ENCODE results near the gene ZNF837. TPM values are rescaled to one million over a fixed set of nuclear protein-coding genes. Genes with fewer than 3 reads are reported as not detected.
A peak's percentile ranks its signal among the peaks of the same experiment; 100 is the strongest.

ZNF837 gene
- total and polyA plus RNA-seq, 2 of the 13 experiments (the other 11 are each of a cell fraction or from before 2014, with no cell fraction given) = 0.29 to 1.3 TPM

GRCh38 chr19:58353717-58354477 lies 26.9 kb downstream of the ZNF837 start (continued):
- TF ChIP-seq CHD4 (IDR thresholded peaks at IDR 0.05; ENCODE audit: borderline replicate concordance, low read length) (no peak), ZNF558 (CRISPR knock-in tag; IDR thresholded peaks at IDR 0.05; ENCODE audit: borderline replicate concordance) (0 out of 2 replicates have a peak, but pooled peaks have one; percentile 64), ZNF770 (CRISPR knock-in tag; IDR thresholded peaks at IDR 0.05) (peak; percentile 90), KDM5A (IDR thresholded peaks at IDR 0.05; ENCODE audit: borderline replicate concordance, low read length) (no peak), ZNF607 (CRISPR knock-in tag; IDR thresholded peaks at IDR 0.05; ENCODE audit: borderline replicate concordance) (no peak), ZNF431 (CRISPR knock-in tag; IDR thresholded peaks at IDR 0.05; ENCODE audit: borderline replicate concordance, low read depth) (0 out of 2 replicates have a peak, but pooled peaks have one; percentile 57)

DNA sequence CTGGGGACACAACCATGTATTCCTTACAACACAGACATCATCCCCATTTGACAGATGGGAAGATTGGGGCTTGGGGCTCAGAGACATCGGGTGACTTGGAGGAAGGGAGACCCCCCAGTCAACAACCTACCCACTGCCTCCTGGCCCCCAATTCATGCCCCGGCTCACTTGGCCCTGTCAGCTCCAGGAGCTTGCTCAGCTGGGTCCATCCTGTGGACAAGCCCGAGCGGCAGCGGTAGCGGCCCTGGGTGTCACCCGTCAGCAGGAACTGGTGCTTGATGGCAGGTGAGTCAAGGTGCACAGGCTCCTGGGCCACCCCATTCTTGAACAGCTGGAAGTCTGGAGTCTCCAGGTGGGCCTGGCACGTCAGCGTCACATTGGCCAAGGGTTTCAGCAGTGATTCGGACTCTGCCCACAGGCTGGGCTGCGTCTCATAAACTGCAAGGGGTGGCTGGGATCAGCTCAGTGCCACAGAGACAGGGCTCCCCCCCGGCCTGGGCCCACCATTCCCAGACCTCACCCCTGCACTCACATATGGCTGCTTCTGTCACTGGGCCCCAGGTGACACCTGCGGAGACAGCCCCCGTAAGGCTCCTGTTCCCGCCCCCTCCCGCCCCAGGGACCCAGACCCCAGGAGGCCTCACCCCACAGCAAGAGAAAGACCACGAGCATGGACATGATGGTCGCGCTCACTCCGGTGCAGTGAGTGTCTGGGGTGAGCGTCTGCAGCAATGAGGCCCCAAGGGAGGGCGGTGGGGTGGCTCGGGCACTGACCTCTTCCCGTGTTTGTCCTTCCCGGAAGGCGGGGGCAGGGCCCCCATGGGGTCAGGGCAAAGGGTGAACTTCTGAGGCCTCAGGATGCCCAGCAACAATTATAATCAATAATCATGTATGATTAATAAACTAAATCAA lies 27.8 kb downstream of the ZNF837 start, which contains the start of gene A1BG:
Gene A1BG (minus strand): TSS at position 733 of the 912 bp plus-strand sequence. CDS start 55 bp downstream, at position 678.
- FAIRE-seq (no peak), DNase-seq (ENCODE audit: low spot score) (no peak), ATAC-seq (peak; percentile 76)
- Histone ChIP-seq H2AFZ (ENCODE audit: low read length) (no peak within 1 kb of the TSS), H3K27ac (ENCODE audit: extremely low read length, insufficient read depth, low read length) (peak within 1 kb of the TSS; percentile 55), H3K4me3 (replicated peaks in 1 of 3; ENCODE audit: insufficient read depth in 1 of 3, low read depth in 2 of 3, low read length in 3 of 3) (peak within 1 kb of the TSS; percentile 50 to 71 (median 68); a peak in 5 of 6 replicates), H3K9ac (ENCODE audit: insufficient read depth, low read depth, low read length) (peak within 1 kb of the TSS; percentile 62), H3K4me2 (ENCODE audit: low read depth, low read length) (peak within 1 kb of the TSS; percentile 93), H3K9me3 (ENCODE audit: low read length) (no peaks in the 10 kb centered on the region), H3K36me3 (replicated peaks in 1 of 2; ENCODE audit: control insufficient read depth in 1 of 2, insufficient read depth in 2 of 2, low read length in 2 of 2) (no peaks in the 10 kb centered on the region), H4K20me1 (ENCODE audit: insufficient read depth, low read length) (no peaks in the 10 kb centered on the region), H3K27me3 (ENCODE audit: control insufficient read depth in 1 of 2, insufficient read depth in 2 of 2, low read length in 2 of 2) (no peaks in the 10 kb centered on the region), H3K4me1 (ENCODE audit: insufficient read depth, low read length) (peaks cover 48% of the 10 kb centered on the region), H3K79me2 (ENCODE audit: insufficient read depth, low read length) (no peaks in the 10 kb centered on the region)
- TSS peak; percentile 58 for BruUV-seq (replicated peaks)
- POLR2A ChIA-PET = interaction anchor here (0.7 to 1.8 kb wide), 8 partner anchors 9 to 54 kb away, joined by 3 to 23 read pairs (median 4); partner anchors contain the start of genes ZNF497 and ZSCAN22
- intact Hi-C loops (cut with micrococcal nuclease; ENCODE audit: unreplicated experiment) = no loop called here
- WGBS (ENCODE audit: low lambda C conversion rate) = 8% methylated on average over 16 of the region's 26 CpGs
- in situ Hi-C loops (cut with HindIII; ENCODE audit: extremely low pct_ligation_motif_present, low pct_unique_long_range_greater_than_20kb) = no loop called here
- CTCF ChIA-PET (ENCODE audit: low intra/inter-chr PET ratio, low total read pairs) = no interaction called here
- TF ChIP-seq TRIM24 (CRISPR knock-in tag; IDR thresholded peaks at IDR 0.05) (no peak), NCOR1 (IDR thresholded peaks at IDR 0.05; ENCODE audit: borderline replicate concordance, low read length) (peak; percentile 62; the same call in 1 of the 2 replicates), ARID2 (CRISPR knock-in tag; IDR thresholded peaks at IDR 0.05; ENCODE audit: borderline replicate concordance) (no peak), ERF (CRISPR knock-in tag; IDR thresholded peaks at IDR 0.05) (peak; percentile 18; the same call in 1 of the 2 replicates), GLMP (CRISPR knock-in tag; IDR thresholded peaks at IDR 0.05; ENCODE audit: borderline replicate concordance) (no peak), ZNF777 (CRISPR knock-in tag; IDR thresholded peaks at IDR 0.05) (0 out of 2 replicates have a peak, but pooled peaks have one; percentile 12), ZFX (CRISPR knock-in tag; IDR thresholded peaks at IDR 0.05; ENCODE audit: low read depth) (peak; percentile 56; the same call in 1 of the 2 replicates), THRA (CRISPR knock-in tag; IDR thresholded peaks at IDR 0.05; ENCODE audit: borderline replicate concordance) (peak; percentile 48; the same call in 1 of the 2 replicates), PRPF4 (IDR thresholded peaks at IDR 0.05; ENCODE audit: low read depth, low read length, poor library complexity, severe bottlenecking) (no peak)
